Lower leg skin (tissue), 4 donors: ENCODE results near the gene EMC9. TPM values are rescaled to one million over a fixed set of nuclear protein-coding genes. Genes with fewer than 3 reads are reported as not detected.

ENCODE experiments used
- DNase-seq, 2 donors: peaks; one replicate each; pipeline ENCODE4 v3.0.0-alpha.2; 2019; ENCODE audit warnings: low spot score in 2 of 2
- H3K4me3 ChIP-seq: fragments of 200-600 bp; sonication (generic); 2 replicates; pipeline ENCODE4 v1.5.1; 2017; ENCODE audit warnings: mild to moderate bottlenecking, low read depth; ENCODE audit not compliant: poor library complexity, severe bottlenecking
- CTCF ChIP-seq, 3 donors: fragments of 450-650 bp; IDR thresholded peaks; one replicate each; pipeline ENCODE4 v1.5.1; 2016; ENCODE audit warnings: antibody characterized with exemption in 3 of 3, mild to moderate bottlenecking in 3 of 3, moderate library complexity in 2 of 3
- POLR2A ChIP-seq, 2 donors: fragments of 450-650 bp; IDR thresholded peaks; one replicate each; pipeline ENCODE4 v1.6.1; 2016 to 2017; ENCODE audit warnings: antibody characterized with exemption in 2 of 2, mild to moderate bottlenecking in 1 of 2, moderate library complexity in 1 of 2
- whole genome bisulfite sequencing, 2 donors: methylation state at CpG; one replicate each; pipeline ENCODE4 v1.1.5; 2018; 5-methylcytosine and 5-hydroxymethylcytosine counted together
- intact Hi-C: fragments of 100-400 bp; cut with DNase I; formaldehyde crosslinking; loops from one replicate; pipeline ENCODE4 v1.15.0; 2023; ENCODE audit warnings: low total_unique reads
- total RNA-seq, 4 donors: library from RNA; depleted of rRNA; stranded (reverse); fragments of >200 nt; gene quantifications; one replicate each; pipeline ENCODE4 v1.1.0, GENCODE V29; 2016

The EMC9 gene
- total RNA-seq, 4 donors from 2014 or later = 13.3 to 21.8 (median 20.6) TPM

- intact Hi-C loops = no loop called here
- WGBS, 2 donors = 2 to 4% methylated on average over 14 of the region's 14 CpGs
- TF ChIP-seq POLR2A (IDR thresholded peaks at IDR 0.05) = no peak
- no peak for TF ChIP-seq CTCF (IDR thresholded peaks at IDR 0.05)
- peak overlapping the region; percentile 47 for H3K4me3 ChIP-seq
- DNase-seq = no peak
Measured at GRCh38 chr14:24115422-24116127, 25.8 kb downstream of the EMC9 start.

GRCh38 chr14:24114532-24115421 lies 26.6 kb downstream of the EMC9 start, which contains the start of the genes DCAF11 and NRL:
Gene DCAF11, plus strand, starts transcription at chr14:24114777. Its CDS starts 818 bp downstream, at chr14:24115595.
Gene NRL, minus strand, starts transcription at chr14:24114949. Its CDS starts 32,101 bp downstream, at chr14:24082848.
- 0 to 1% methylated on average over 44 to 64 of the region's 65 CpGs for WGBS, 2 donors
- peak within 1 kb of the TSS; percentile 66 for H3K4me3 ChIP-seq
- intact Hi-C loops = no loop called here
- peak; percentile 99 to 100 for DNase-seq
- TF ChIP-seq POLR2A (IDR thresholded peaks at IDR 0.05) (no peak), CTCF (IDR thresholded peaks at IDR 0.05) (peak in 1 of 3 donors; percentile 90)

DNA sequence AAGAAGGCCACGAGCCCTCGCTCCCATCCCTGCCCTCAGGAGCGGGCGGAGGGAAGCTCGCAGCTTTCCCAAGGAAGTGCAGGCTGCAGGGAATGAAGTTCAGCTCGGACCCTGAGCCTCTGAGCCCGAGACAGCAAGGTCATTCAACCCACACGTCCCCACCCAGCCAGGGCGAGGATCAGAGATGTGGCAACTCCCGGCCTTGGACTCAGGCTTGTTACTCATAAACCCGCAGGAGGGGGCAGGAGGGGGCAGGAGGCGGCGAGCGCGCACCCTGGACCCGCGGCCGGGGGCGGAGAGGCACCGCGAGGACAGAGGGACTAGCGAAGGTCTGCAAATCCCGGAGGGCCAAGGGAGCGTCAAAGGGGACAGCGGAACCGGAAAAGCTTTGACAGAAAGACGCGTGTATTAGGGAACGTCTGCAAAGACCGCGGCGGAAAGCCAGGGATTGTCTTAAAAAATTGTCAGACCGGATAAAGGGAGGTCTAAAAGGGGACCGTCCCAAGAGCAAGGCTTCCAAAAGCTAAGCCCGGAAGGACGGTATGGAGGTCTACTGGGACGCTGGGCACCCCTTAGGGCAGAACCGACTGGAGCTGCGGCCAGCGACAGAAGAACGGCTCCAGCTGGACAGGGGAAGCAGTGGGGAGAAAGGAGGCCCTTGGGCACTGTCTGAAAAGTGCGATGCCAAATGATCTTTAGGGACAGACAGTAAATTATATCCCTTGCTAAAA lies 27.4 kb downstream of the EMC9 start:
- peak; percentile 87 to 97 for DNase-seq
- peak overlapping the region; percentile 66 for H3K4me3 ChIP-seq
- WGBS, 2 donors = 0% methylated on average over 38 to 42 of the region's 42 CpGs
- TF ChIP-seq CTCF (IDR thresholded peaks at IDR 0.05) (peak in 1 of 3 donors; percentile 11), POLR2A (IDR thresholded peaks at IDR 0.05) (no peak)
- intact Hi-C loops = loop anchor here (2.0 kb wide), 1 partner anchor 27 kb away; the partner anchor contains the start of gene EMC9

DNA sequence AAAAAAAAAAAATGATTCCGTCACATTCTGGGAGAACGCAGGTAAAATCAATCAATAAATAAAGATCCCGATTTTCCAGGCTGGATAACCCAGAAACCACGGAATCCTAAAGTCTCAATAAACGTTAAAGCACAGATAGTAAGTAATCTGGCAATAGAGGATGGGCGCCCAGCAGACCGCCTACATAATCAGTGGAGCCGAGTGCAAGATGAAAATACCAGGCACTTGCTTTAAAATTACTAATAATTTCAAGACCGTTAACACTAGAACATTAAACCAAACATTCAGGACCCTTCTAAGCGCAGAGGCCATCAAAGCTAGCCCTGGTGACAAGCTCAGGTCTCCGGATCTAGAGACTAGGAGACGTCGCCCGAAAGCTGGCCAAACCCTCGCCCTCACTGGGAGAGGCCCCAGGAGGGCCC lies 28.0 kb downstream of the EMC9 start:
- intact Hi-C loops = loop anchor here (2.0 kb wide), 1 partner anchor 27 kb away; the partner anchor contains the start of gene EMC9
- no peak for TF ChIP-seq CTCF (IDR thresholded peaks at IDR 0.05)
- no peak for TF ChIP-seq POLR2A (IDR thresholded peaks at IDR 0.05)
- H3K4me3 ChIP-seq = peak overlapping the region; percentile 66
- no peak for DNase-seq
- WGBS, 2 donors = 17 to 21% methylated on average over 15 of the region's 15 CpGs

GRCh38 chr14:24110523-24110922 lies 30.9 kb downstream of the EMC9 start:
- H3K4me3 ChIP-seq = no peak overlapping the region
- no peak for DNase-seq
- intact Hi-C loops = no loop called here
- 35 to 84% methylated on average over 1 of the region's 1 CpG for WGBS, 2 donors
- TF ChIP-seq CTCF (IDR thresholded peaks at IDR 0.05) (no peak), POLR2A (IDR thresholded peaks at IDR 0.05) (no peak)
